Fibroblast of skin of back (primary cell): ENCODE data around the gene MCAM.

ENCODE experiments used
- DNase-seq: peaks from one replicate; pipeline ENCODE4 v3.0.0-alpha.2; 2013

Gene MCAM

GRCh38 chr11:119307219-119307618, 9.7 kb downstream of the MCAM start:
- DNase-seq = peak; percentile 34

GRCh38 chr11:119306373-119306890, 10.5 kb downstream of the MCAM start:
- peak; percentile 79 for DNase-seq

- DNase-seq = no peak
Observed at GRCh38 chr11:119305556-119306372, 11.2 kb downstream of the MCAM start.

DNA sequence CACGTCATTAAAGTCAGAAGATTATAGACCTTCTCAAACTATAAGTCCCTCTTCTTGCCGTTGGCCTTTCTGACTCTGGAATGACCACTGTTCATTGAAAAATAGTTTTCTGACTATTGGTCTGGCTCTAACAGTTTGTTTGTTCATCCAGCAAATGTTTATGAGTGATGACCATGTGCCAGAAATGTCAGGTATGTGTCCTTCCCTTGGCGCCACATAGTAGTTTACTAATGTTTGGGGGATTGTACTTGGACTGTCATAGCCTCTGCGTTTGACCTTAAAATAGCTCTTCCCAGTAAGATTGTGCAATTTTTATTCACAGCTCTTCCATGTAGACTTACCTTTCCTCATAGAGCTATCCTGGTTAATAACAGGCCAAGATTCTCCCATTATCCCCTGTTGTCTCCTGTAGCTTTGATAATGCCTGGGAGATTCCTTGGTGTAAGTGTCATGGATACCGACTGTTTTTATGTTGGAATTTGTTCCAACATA, 13.7 kb downstream of the MCAM start:
- no peak for DNase-seq

DNA sequence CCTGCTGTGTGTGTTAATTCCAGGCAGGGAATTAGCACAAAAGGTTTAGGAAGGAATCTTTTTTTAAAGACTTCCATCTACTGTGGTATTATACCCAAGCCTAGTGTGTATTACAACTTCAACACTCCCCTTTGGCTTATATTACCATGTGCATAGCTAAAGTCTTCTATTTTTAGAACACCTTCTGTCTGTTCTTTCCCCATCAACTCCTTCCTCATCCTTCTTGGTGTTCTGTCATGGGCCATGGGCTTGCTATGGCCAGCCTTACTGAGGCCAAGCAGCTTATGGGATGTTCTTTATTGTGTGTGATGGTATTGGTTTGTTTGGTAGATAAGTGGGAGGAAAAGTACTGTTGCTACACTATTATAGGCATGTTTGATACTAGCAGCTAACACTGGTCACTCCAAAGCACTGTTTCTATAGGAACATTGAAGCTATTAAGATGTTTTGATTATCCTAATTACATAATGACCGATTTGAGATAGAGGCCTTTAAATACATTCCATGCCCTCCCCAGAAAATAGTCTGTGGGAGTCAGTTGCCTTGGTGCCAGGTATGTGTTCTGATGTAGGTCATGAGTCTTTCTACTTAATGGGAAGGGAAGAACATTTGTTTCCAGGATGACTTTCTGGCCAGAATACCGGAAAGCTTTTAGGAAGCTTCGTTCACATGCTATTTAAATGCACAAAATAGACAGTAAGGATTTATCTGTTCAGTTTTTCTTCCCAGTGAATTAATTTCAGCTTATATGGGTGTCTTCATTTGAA, 16.5 kb downstream of the MCAM start:
- no peak for DNase-seq

DNA sequence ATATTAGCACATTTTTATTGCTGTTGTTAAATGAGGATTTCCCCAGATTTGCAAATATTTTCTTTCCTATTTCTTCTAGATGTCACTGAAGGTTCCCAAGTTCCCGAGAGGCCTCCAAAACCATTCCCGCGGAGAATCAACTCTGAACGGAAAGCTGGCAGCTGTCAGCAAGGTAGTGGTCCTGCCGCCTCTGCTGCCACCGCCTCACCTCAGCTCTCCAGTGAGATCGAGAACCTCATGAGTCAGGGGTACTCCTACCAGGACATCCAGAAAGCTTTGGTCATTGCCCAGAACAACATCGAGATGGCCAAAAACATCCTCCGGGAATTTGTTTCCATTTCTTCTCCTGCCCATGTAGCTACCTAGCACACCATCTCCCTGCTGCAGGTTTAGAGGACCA, 17.5 kb downstream of the MCAM start:
- DNase-seq = no peak

GRCh38 chr11:119298726-119299125, 18.2 kb downstream of the MCAM start:
- DNase-seq = no peak

DNA sequence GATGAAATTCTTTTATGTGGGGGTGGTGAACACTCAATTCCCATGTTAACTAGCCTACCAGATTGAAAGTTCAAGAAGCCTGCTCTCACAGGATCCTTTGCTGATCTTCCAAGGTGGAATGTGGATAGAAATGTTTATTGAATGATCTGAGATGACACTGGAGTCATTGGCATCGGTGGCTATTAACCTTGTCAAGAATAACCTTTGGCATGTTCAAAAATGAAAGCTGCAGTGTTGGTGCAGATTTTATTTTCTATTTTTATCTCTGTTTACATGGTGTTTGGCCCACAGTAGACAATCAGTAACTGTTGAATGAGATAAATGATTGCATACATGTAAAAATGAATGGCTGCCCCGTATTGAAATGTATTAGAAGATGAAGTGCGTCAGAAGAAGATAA, 19.0 kb downstream of the MCAM start:
- DNase-seq = no peak

DNA sequence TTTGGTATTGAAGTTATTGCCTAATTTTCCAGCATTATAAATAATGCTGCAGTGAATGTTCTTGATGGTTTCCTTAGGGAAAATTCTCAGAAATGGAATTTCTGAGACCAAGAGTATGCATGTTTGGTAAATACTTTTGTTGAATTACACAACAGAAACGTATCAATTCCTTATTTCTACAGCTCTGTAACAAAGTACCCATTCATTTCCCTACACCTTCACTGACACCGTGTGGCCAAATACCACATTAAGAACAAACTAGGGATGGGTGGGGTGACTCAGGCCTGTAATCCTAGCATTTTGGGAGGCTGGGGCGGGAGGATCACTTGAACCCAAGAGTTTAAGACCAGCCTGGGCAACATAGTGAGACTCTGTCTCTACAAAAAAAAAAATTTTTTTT, 21.8 kb downstream of the MCAM start:
- peak; percentile 24 for DNase-seq

DNA sequence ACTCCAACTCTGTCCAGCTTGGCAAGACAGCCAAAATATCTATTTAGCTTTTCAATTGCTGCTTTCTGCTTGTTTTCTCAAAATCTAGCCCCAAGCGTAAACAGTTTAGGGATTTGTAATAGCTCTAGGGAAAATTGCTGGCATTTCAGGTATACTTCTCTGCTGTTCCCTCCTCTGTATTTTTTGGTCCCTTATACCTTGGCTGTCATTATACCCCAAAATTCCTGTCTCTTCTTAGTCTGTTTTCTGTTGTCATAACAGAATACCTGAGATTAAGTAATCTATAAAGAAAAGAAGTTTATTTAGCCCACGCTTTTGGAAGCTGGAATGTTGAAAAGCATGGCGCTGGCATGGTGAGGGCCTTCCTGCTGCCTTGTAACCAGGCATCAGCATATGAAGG, 23.5 kb downstream of the MCAM start:
- DNase-seq = no peak

DNA sequence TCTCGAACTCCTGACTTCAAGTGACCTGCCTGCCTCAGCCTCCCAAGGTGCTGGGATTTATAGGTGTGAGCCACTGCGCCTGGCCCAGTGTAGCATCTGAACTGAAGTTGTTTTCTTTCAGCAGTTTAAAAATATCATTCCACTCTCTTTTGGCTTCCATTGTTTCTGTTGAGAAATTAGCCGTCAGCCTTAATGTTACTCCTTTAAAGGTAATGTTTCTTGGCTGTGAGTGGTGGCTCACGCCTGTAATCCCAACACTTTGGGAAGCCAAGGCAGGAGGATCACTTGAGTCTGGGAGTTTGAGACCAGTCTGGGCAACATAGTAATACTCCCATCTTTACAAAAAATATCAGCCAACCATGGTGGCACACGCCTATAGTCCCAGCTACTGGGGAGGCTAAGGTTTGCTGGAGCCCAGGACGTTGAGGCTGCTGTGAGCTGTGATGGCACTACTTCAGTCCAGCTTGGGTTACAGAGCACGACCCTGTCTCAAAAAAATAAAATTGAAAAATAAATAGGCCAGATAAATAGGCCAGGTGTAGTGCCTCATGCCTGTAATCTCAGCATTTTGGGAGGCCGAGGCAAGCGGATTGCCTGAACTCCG, 25.9 kb downstream of the MCAM start:
- no peak for DNase-seq

GRCh38 chr11:119288219-119288618, 28.7 kb downstream of the MCAM start:
- no peak for DNase-seq

- no peak for DNase-seq
Observed at GRCh38 chr11:119285431-119285830, 31.5 kb downstream of the MCAM start.

DNA sequence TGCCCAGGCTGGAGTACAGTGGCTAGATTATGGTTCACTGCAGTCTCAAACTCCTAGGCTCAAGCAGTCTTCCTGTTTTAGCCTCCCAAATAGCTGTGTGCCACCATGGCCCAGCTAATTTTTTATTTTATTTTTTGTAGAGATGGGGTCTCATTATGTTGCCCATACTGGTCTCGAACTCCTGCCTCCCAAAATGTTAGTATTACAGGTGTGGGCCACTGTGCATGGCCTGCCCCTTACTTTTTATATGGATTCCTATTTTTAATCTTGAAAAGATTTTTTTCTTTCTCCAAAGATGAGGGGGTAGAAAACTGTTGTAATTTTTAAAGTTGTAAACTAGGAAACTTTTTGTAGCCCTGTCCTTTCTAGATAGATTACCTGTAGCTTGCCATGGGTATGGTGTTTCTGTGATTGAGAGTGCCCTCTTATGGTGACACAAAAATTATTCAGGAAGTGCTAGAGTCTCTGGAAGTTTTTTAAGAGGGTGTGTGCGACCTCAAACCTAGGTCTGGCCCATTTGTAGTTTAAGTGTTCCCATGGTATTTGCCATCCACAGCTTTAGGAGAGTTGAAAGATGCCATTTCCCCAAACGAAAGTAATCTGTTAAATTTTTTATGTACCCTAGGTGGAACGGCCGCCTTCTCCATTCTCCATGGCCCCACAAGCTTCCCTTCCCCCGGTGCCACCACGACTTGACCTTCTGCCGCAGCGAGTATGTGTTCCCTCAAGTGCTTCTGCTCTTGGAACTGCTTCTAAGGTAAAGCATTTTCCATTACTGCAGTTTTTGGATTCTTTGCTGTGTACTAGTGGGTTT, 32.4 kb downstream of the MCAM start:
- peak; percentile 47 for DNase-seq

DNA sequence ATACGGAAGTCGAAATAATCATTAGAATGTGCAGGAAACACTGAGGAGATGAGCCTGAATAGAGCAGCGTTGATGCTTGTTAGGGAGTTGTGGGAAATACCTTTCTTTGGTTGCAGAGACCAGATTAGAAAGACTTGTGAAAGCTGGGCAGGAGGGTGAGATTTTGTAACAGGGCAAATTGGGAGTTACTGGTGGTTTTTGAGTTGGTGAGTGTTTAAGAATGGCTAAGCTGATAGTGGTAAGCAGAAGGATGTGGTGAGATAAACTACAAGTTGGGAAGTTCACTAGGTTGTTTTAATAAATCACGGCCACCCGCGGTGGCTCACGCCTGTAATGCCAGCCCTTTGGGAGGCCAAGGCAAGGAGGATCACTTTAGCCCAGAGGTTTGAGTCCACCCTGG, 34.4 kb downstream of the MCAM start:
- no peak for DNase-seq

DNA sequence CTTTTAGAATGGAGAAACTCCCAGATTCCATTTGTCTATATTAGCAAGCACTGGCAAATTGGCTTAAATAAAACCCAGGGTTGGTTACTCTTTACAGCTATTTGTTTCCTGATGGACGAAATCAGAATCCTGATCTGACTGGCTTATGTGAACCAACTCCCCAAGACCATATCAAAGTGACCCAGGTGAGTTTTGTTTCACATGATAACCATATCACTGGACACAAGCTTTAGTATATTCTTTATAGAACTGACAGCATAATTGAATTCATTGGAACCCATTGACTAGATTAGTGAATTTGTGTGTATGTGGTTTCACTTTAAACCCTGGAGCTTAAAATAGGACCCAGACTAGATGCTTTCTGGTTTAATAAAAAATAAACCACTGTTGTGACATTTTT, 39.3 kb downstream of the MCAM start:
- no peak for DNase-seq

GRCh38 chr11:119273721-119274120, 43.2 kb downstream of the MCAM start:
- no peak for DNase-seq

- DNase-seq = no peak
Observed at GRCh38 chr11:119267645-119268044, 49.3 kb downstream of the MCAM start.

GRCh38 chr11:119266517-119267255, 50.2 kb downstream of the MCAM start:
- DNase-seq = no peak

GRCh38 chr11:119266063-119266462, 50.9 kb downstream of the MCAM start:
- DNase-seq = no peak

DNA sequence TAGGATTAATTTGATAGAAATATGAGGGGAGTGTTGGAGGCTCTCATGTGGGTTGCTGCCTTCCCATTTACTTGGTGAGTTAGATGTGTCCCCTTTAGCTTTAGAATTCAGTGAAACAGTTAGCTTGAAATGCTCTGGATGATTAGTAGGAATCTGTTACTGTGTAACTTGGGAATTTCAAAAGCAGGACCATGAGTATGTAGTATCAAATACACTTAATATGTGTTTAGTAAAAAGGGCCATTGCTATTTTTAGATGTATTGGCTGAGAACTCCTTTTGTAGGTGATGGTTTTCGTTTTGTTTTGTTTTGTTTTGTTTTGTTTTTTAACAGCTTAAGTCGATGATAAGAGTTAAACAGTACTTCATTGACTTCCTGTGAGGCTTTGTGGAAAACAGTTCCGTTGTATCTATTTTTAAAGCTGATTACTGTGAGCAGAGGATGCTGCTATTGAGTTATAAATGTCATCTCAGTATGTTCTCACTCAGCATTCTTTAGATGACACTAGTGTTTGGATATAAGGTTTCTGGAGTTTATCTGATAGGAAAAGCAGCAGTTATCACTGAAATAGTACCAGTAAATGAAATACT, 53.5 kb downstream of the MCAM start:
- DNase-seq = peak; percentile 38
